GOT3 (cell line): ENCODE data around the gene CPED1.
"Not testable (repeated sequence)": the region's sequence is repeated elsewhere in the genome, so short reads cannot be mapped to it uniquely, and the experiment has no call there.

ENCODE experiments used
- DNase-seq: peaks from one replicate; lab custom pipeline; 2025; ENCODE audit warnings: mixed read lengths; lab: John Stamatoyannopoulos, UW

CPED1 gene

GRCh38 chr7:121285066-121285667 is 296.7 kb downstream of the CPED1 start:
- DNase-seq: no peak

- no peak for DNase-seq
These were observed 297.7 kb downstream of the CPED1 start for GRCh38 chr7:121286186-121286585.

GRCh38 chr7:121286742-121287734 is 298.5 kb downstream of the CPED1 start:
- DNase-seq: no peak

GRCh38 chr7:121288894-121289293 is 300.4 kb downstream of the CPED1 start:
- no peak for DNase-seq

GRCh38 chr7:121289930-121290329 is 301.4 kb downstream of the CPED1 start:
- not testable (repeated sequence) for DNase-seq

GRCh38 chr7:121294448-121294992 is 306.0 kb downstream of the CPED1 start:
- DNase-seq: no peak

- DNase-seq: no peak
These were observed 309.3 kb downstream of the CPED1 start for GRCh38 chr7:121297843-121298242.

- DNase-seq: no peak
These were observed 310.3 kb downstream of the CPED1 start for GRCh38 chr7:121298831-121299239.

GRCh38 chr7:121300685-121301420 is 312.3 kb downstream of the CPED1 start:
- no peak for DNase-seq

- no peak for DNase-seq
These were observed 313.1 kb downstream of the CPED1 start for GRCh38 chr7:121301446-121302213.

- no peak for DNase-seq
These were observed 313.8 kb downstream of the CPED1 start for GRCh38 chr7:121302214-121302745.

- no peak for DNase-seq
These were observed 315.1 kb downstream of the CPED1 start for GRCh38 chr7:121303422-121304101.

GRCh38 chr7:121304102-121304658 is 315.7 kb downstream of the CPED1 start:
- DNase-seq: no peak

- no peak for DNase-seq
These were observed 316.6 kb downstream of the CPED1 start for GRCh38 chr7:121305109-121305508.

GRCh38 chr7:121306565-121306964 is 318.1 kb downstream of the CPED1 start:
- no peak for DNase-seq

GRCh38 chr7:121307021-121307574 is 318.6 kb downstream of the CPED1 start:
- DNase-seq: no peak

GRCh38 chr7:121313220-121313792 is 324.8 kb downstream of the CPED1 start:
- DNase-seq: no peak

GRCh38 chr7:121313793-121314676 is 325.5 kb downstream of the CPED1 start:
- no peak for DNase-seq
